ENCODE data around the gene SRSF10.
"Not testable (repeated sequence)": the region's sequence is repeated elsewhere in the genome, so short reads cannot be mapped to it uniquely, and the experiment has no call there.

Gene SRSF10

DNA sequence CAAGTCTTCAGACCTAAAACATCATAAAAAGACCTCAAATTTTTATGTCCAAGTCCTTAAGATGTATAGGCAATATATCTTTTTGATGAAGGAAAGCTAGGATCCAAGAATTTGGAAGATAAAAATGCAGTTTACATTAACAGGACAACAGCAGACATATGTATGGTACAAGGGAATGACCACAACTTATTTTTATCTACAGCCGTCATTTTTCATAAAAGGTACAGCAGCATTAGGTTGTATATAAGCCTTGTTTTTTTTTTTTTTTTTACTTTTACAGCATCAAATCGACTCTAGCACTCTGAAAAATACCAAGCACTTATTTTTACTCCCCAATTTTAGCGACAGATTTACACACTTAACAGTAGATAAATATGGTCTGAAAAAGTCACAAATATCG lies 1.3 kb downstream of the SRSF10 start:
- Mint-ChIP-seq H3K36me3 (ENCODE audit: low read depth) (peaks cover 55% of the 10 kb centered on the region), H3K27me3 (no peaks in the 10 kb centered on the region), H3K9me3 (no peaks in the 10 kb centered on the region), H3K4me1 (ENCODE audit: low read depth) (peaks cover 64% of the 10 kb centered on the region), H3K27ac (peak overlapping the region; percentile 97), H3K4me3 (peak overlapping the region; percentile 100)

- peak overlapping the region; percentile 84 for H3K27ac Mint-ChIP-seq
- H3K36me3 Mint-ChIP-seq (ENCODE audit: low read depth), result peaks cover 64% of the 10 kb centered on the region
- H3K27me3 Mint-ChIP-seq, result no peaks in the 10 kb centered on the region
- H3K4me3 Mint-ChIP-seq, result peak overlapping the region; percentile 100
- H3K9me3 Mint-ChIP-seq, result no peaks in the 10 kb centered on the region
- peaks cover 67% of the 10 kb centered on the region for H3K4me1 Mint-ChIP-seq (ENCODE audit: low read depth)
Observed at GRCh38 chr1:23977854-23978191, 2.3 kb downstream of the SRSF10 start.

DNA sequence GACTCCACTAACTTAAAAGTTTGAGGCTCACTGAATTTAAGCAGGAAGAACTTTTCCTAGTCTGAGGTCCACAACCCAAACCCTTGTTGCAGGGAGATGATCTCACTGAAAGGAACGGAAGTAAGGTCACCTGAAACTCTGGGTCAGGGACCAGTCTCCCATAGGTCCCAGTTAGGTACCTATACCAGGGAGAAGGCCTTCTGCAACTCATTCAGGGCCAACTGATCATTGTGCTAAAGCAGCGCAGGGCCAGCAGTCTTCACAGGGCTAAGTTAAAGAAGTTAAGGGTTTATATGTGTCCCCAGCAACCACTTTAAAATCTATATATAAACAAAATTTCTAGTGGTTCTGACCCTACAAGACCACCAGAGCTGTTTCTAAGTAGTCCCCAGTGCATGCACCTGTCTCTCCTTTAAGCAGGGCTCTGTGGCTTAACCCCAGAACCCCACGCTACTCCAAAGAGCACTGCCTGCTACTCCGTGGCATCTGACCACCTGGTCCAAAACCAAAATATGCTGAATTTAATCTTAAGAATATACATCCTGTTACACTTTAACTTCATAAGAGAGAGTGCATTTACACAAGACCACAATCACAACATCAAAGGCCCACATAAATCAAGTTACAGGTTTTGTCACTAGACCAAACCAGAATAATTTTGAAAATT lies 2.8 kb downstream of the SRSF10 start:
- H3K4me3 Mint-ChIP-seq, result peak overlapping the region; percentile 100
- no peaks in the 10 kb centered on the region for H3K27me3 Mint-ChIP-seq
- H3K27ac Mint-ChIP-seq, result peak overlapping the region; percentile 74
- H3K4me1 Mint-ChIP-seq (ENCODE audit: low read depth), result peaks cover 67% of the 10 kb centered on the region
- no peaks in the 10 kb centered on the region for H3K9me3 Mint-ChIP-seq
- peaks cover 67% of the 10 kb centered on the region for H3K36me3 Mint-ChIP-seq (ENCODE audit: low read depth)

DNA sequence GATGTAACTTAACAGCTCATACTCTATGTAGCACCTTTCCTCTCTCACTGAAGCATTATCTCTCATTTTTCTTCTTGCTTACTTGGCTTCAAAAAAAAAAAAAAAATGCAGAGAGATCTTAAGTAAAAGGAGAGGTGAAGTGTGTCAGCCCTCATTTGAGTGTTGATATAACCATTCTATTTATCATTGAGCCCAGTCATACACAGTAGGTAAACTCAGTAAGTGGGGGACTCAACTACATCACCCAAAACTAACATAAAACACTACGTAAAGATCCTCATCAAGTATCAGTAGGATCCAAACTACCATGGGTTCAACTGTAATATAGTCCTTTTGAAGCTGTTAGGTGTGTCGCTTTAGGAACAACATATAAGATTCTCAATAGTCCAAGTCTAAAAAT lies 12.3 kb downstream of the SRSF10 start:
- H3K4me1 Mint-ChIP-seq (ENCODE audit: low read depth), result peaks cover 67% of the 10 kb centered on the region
- H3K9me3 Mint-ChIP-seq, result no peaks in the 10 kb centered on the region
- H3K27ac Mint-ChIP-seq, result peak overlapping the region; percentile 16
- peaks cover 84% of the 10 kb centered on the region for H3K36me3 Mint-ChIP-seq (ENCODE audit: low read depth)
- H3K4me3 Mint-ChIP-seq, result no peak overlapping the region
- no peaks in the 10 kb centered on the region for H3K27me3 Mint-ChIP-seq

DNA sequence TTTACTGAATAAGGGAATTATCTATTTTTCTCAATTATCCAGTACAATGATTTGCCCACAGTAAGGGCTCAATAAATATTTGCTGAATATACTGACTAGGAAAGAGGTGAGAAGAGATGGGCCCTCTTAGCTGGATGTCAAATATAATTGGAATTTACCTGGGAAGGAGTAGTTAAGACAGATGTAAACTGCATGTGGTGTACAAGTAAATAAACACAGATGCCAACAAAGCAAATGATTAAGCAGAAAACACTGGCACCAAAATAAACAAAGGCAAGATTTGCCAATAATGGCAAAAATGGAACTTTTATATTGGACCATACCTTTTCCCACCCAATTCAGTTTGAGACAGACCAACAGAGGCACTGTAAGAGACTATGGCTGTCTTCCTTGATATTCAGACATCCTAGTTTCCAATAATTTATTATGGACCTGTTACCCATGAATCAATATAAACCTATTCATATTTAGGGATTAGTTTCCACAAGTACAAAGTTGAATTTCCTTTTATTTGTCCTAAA lies 13.1 kb downstream of the SRSF10 start:
- H3K9me3 Mint-ChIP-seq, result no peaks in the 10 kb centered on the region
- H3K27ac Mint-ChIP-seq, result peak overlapping the region; percentile 23
- H3K4me1 Mint-ChIP-seq (ENCODE audit: low read depth), result peaks cover 72% of the 10 kb centered on the region
- H3K4me3 Mint-ChIP-seq, result no peak overlapping the region
- no peaks in the 10 kb centered on the region for H3K27me3 Mint-ChIP-seq
- H3K36me3 Mint-ChIP-seq (ENCODE audit: low read depth), result peaks cover 85% of the 10 kb centered on the region

DNA sequence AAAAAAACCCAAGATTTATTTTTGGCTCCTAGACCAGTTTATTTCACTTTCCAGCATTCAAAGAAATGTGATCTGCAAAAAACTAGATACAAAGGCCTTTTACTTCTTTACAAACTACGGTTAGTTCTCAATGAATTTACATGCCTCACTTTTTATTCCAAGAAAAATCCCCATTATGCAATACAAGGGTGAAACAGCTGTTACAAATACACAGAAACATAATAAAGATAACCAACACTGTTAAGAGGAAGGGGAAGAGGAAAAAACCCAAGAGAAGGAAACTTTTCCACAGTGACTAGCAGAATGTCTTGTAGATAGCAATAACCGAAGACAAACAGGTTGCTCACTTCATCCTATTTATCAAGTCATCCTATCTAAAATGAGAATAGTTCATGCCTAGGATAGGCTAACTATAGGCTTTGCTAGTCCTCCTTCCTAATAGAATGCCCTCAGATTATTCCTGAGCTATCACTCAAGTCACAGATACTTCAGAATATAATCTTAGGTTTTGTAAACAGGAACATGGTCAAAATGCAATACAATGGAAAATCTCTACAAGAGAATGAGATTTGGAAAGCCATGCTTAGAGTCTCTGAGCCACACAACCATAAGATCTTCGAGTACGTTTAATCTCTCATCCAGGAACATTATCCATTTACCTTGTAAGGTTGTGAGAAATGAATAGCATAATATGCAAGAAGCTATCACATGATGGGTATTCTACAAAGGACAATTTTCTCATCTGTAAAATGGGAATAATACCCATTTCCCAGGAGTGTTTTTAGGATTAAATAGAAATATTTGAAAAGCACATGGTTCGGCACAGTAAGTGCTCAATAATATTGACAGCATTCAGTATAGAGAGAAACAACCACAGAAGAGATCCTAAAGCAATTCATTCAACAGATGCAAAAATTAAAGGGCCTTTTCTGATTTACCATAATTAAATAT lies 15.1 kb downstream of the SRSF10 start:
- Mint-ChIP-seq H3K27ac (peak overlapping the region; percentile 46), H3K36me3 (ENCODE audit: low read depth) (peaks cover 87% of the 10 kb centered on the region), H3K9me3 (no peaks in the 10 kb centered on the region), H3K4me1 (ENCODE audit: low read depth) (peaks cover 79% of the 10 kb centered on the region), H3K27me3 (no peaks in the 10 kb centered on the region), H3K4me3 (no peak overlapping the region)

DNA sequence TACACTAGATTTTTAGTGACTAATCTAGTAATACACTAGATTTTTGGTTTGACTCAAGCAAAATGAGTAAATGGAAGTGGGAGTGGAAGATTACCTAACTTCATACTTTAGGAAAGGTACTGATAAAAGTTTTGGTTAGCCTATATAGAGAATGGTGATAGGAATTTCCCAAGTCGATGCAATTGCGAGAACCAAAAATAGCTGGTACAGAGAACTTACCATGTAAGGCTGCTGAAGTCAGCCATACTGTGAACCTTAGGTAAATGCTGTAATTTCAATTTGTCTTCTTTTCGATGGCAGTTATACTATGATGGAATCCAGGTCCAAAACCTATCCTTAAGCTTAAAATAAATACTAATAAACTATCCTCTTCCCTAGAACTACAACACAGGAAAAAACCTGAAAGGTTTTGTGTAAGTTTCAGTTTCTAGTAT lies 15.9 kb downstream of the SRSF10 start:
- Mint-ChIP-seq H3K4me1 (ENCODE audit: low read depth) (peaks cover 73% of the 10 kb centered on the region), H3K27ac (peak overlapping the region; percentile 46), H3K4me3 (peak overlapping the region; percentile 31), H3K36me3 (ENCODE audit: low read depth) (peaks cover 84% of the 10 kb centered on the region), H3K9me3 (no peaks in the 10 kb centered on the region), H3K27me3 (no peaks in the 10 kb centered on the region)

GRCh38 chr1:23963617-23964234 lies 16.4 kb downstream of the SRSF10 start:
- H3K27ac Mint-ChIP-seq, result peak overlapping the region; percentile 46
- peaks cover 74% of the 10 kb centered on the region for H3K4me1 Mint-ChIP-seq (ENCODE audit: low read depth)
- H3K9me3 Mint-ChIP-seq, result no peaks in the 10 kb centered on the region
- no peaks in the 10 kb centered on the region for H3K27me3 Mint-ChIP-seq
- H3K4me3 Mint-ChIP-seq, result peak overlapping the region; percentile 31
- peaks cover 79% of the 10 kb centered on the region for H3K36me3 Mint-ChIP-seq (ENCODE audit: low read depth)

DNA sequence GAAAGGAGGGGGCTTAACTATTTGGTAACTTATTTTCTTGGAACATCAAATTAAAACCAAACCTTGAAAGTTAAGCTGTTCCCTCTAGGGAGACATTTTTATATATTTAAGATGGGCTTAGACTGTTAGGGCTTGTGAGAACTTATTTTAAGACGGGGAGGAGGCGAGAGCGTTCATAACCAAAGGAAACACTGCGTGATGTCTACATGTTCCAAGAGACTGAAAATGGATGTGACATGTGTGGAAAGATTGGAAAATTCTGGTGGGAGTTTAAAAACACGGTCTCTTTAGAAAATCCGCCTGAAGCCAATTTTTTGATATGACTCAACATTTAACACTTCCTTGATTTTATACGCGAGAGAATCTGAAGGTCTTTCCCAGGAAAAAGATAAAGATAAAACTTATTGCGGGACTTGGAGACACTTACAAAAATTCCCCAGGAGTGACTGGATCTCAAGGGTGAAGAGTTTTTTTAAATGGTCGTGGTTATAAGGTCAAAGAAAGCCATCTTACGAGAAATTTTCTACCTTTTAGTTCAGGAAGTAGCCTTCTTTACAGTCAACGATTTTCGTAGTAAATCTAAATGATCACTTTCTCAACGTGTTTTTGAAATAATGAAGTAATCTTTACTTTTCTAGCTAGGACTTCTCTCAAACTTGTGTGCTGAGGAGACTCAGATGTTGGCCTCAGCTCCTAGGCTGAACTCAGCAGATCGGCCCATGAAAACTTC lies 19.7 kb downstream of the SRSF10 start:
- H3K9me3 Mint-ChIP-seq, result no peaks in the 10 kb centered on the region
- peak overlapping the region; percentile 100 for H3K27ac Mint-ChIP-seq
- peaks cover 53% of the 10 kb centered on the region for H3K36me3 Mint-ChIP-seq (ENCODE audit: low read depth)
- H3K27me3 Mint-ChIP-seq, result no peaks in the 10 kb centered on the region
- peaks cover 70% of the 10 kb centered on the region for H3K4me1 Mint-ChIP-seq (ENCODE audit: low read depth)
- peak overlapping the region; percentile 100 for H3K4me3 Mint-ChIP-seq

DNA sequence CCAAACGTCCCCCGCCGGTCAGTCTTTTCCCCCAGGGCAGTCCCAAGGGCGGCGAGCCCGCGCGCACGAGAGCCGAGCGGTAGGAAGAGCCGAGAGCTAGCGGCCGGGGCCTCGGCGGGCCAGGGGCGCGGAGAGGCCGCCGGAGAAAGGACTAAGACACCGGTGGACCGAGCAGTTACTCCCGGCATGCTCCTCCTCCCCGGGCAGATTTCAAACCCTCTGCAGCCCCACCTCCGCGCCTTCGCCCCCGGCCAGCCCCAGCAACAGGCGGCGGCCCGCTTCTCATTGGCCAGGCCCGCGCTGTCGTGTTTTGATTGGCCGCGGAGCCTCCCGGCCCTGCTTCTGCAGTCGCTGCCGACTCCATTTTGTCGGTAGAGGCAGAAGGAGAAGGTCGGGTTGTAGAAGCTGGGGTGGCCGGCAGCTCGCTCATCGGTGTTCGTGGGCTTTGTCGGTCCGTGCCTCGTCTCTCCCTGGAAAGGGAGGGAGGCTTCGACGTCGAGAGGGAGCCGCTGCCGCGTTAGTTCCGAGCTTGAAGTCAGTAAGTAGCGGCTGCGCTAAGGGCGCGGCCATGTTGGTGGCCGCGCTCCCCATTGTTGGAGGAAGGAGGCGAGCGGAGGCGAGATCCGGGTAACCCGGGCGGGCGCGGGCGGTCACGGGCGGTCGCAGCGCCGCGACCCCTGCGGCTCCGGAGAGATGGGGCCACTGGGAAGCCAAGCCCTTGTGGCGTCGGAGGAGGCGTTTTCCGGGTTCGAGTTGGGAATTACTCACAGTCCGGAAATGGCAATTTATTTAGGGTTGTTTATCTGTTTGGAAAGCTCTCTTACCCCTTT lies 20.5 kb downstream of the SRSF10 start, which contains the start of gene PNRC2:
Gene PNRC2, plus strand, starts transcription at position 368 of the 830 bp plus-strand sequence. CDS start 1,630 bp downstream, outside the sequence.
- H3K4me3 Mint-ChIP-seq, result peak within 1 kb of the TSS; percentile 100
- peaks cover 69% of the 10 kb centered on the region for H3K4me1 Mint-ChIP-seq (ENCODE audit: low read depth)
- no peaks in the 10 kb centered on the region for H3K9me3 Mint-ChIP-seq
- no peaks in the 10 kb centered on the region for H3K27me3 Mint-ChIP-seq
- H3K27ac Mint-ChIP-seq, result peak within 1 kb of the TSS; percentile 100
- peaks cover 46% of the 10 kb centered on the region for H3K36me3 Mint-ChIP-seq (ENCODE audit: low read depth)

GRCh38 chr1:23958810-23959460 lies 21.2 kb downstream of the SRSF10 start:
- Mint-ChIP-seq H3K27me3 (no peaks in the 10 kb centered on the region), H3K36me3 (ENCODE audit: low read depth) (peaks cover 39% of the 10 kb centered on the region), H3K4me3 (peak overlapping the region; percentile 100), H3K9me3 (no peaks in the 10 kb centered on the region), H3K27ac (peak overlapping the region; percentile 100), H3K4me1 (ENCODE audit: low read depth) (peaks cover 67% of the 10 kb centered on the region)

DNA sequence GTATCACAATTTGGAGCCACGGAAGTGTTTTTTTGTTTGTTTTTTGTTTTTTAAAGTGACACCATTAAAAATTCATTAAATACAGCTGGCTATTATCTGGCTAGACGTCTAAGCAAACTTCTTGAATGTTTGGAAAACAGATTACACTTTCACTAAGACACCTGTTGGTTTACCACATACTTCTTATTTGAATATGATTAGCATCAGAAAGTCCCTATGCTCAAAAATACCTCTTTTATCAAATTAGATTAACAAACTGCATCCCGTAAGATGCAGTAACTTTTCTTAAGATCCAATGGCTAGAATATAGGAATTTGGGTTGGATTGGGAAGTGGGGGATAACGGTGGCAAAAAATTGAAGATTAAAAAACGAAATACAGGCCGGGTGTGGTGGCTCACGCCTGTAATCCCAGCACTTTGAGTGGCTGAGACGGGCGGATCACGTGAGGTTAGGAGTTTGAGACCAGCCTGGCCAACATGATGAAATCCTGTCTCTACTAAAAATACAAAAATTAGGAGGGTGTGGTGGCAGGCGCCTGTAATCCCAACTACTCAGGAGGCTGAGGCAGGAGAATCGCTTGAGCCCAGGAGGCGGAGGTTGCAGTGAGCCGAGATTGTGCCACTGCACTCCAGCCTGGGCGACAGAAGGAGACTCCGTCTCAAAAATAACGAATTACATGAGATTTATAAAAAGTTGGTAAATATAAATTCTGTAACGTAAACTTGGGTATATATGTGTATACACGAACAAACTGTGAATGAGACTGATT lies 21.9 kb downstream of the SRSF10 start:
- peaks cover 63% of the 10 kb centered on the region for H3K4me1 Mint-ChIP-seq (ENCODE audit: low read depth)
- peaks cover 32% of the 10 kb centered on the region for H3K36me3 Mint-ChIP-seq (ENCODE audit: low read depth)
- H3K27me3 Mint-ChIP-seq, H3K9me3 Mint-ChIP-seq: not testable (repeated sequence)
- H3K27ac Mint-ChIP-seq, result peak overlapping the region; percentile 100
- peak overlapping the region; percentile 100 for H3K4me3 Mint-ChIP-seq

DNA sequence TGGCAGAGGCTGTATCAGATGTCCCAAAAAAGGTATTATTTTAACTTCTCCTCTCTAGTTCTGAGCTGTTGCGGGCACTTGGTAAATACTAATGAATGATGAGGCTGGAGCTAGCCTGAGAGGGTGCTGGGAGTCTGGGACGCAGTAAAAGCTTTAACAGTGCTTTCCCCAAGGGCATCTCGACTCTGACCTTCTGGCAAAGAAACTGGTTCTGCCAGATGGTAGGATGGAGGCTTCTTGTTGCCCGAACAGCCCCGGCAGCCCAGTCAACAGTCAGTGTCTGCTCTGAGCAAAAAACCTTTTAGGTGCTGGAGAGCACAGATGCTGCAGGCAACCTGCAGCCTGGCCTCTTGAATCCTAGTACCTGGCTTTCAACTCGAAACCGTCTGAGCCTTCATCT lies 23.0 kb downstream of the SRSF10 start:
- H3K27ac Mint-ChIP-seq, result peak overlapping the region; percentile 49
- peaks cover 55% of the 10 kb centered on the region for H3K4me1 Mint-ChIP-seq (ENCODE audit: low read depth)
- H3K36me3 Mint-ChIP-seq (ENCODE audit: low read depth), result peaks cover 24% of the 10 kb centered on the region
- no peaks in the 10 kb centered on the region for H3K9me3 Mint-ChIP-seq
- H3K27me3 Mint-ChIP-seq, result no peaks in the 10 kb centered on the region
- H3K4me3 Mint-ChIP-seq, result peak overlapping the region; percentile 30
